Activated T-cell treated with anti-CD3 and anti-CD28 coated beads, Interleukin-2, amount 50 U/mL, for 1 hour (primary cell): Measurements from ENCODE around the gene PCLAF.

Experiments used
- DNase-seq: peaks from one replicate; pipeline ENCODE4 v3.0.0-alpha.2; 2020

PCLAF gene

GRCh38 chr15:64314456-64314855 is 66.8 kb downstream of the PCLAF start:
- no peak for DNase-seq
